ENCODE results near the gene TMEM151B. TPM values are rescaled to one million over a fixed set of nuclear protein-coding genes. Genes with fewer than 3 reads are reported as not detected.

The TMEM151B gene
- polyA plus RNA-seq, 2 of the 4 experiments (the other 2 are of a cell fraction), result 0.01 TPM; not detected in 1

- TF ChIP-seq ZFP36 (IDR thresholded peaks at IDR 0.05; ENCODE audit: borderline replicate concordance, partially characterized antibody), result no peak
- TF ChIP-seq MYC (IDR thresholded peaks at IDR 0.05; ENCODE audit: borderline replicate concordance, low read length), result no peak
- TF ChIP-seq, protein P1, sequence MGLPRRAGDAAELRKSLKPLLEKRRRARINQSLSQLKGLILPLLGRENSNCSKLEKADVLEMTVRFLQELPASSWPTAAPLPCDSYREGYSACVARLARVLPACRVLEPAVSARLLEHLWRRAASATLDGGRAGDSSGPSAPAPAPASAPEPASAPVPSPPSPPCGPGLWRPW (IDR thresholded peaks at IDR 0.05), result no peak
- TF ChIP-seq, protein P2, sequence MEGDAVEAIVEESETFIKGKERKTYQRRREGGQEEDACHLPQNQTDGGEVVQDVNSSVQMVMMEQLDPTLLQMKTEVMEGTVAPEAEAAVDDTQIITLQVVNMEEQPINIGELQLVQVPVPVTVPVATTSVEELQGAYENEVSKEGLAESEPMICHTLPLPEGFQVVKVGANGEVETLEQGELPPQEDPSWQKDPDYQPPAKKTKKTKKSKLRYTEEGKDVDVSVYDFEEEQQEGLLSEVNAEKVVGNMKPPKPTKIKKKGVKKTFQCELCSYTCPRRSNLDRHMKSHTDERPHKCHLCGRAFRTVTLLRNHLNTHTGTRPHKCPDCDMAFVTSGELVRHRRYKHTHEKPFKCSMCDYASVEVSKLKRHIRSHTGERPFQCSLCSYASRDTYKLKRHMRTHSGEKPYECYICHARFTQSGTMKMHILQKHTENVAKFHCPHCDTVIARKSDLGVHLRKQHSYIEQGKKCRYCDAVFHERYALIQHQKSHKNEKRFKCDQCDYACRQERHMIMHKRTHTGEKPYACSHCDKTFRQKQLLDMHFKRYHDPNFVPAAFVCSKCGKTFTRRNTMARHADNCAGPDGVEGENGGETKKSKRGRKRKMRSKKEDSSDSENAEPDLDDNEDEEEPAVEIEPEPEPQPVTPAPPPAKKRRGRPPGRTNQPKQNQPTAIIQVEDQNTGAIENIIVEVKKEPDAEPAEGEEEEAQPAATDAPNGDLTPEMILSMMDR (IDR thresholded peaks at IDR 0.05), result no peak
- no peak for TF ChIP-seq HOXB5 (CRISPR knock-in tag; IDR thresholded peaks at IDR 0.05)
- TF ChIP-seq ELK1 (IDR thresholded peaks at IDR 0.05; ENCODE audit: low read depth, low read length), result no peak
Observed at GRCh38 chr6:44352259-44352658, 82.0 kb downstream of the TMEM151B start (continued).

DNA sequence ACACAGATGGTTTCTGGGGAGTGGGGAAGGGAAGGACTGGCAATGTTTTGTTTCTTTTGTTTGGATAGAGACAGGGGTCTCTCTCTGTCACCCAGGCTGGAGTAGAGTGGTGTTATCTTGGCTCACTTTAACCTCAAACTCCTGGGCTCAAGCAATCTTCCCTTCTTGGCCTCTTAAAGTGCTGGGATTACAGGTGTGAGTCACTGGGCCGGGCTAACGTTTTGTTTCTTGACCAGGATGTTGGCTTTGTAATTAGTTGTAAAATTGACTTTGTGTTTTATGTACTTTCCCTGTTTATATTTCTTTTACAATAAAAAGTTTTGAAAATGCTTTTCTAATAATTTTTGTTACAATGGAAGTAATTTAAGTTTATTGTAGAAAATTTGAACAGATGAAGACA, 83.1 kb downstream of the TMEM151B start:
- Histone ChIP-seq H3K4me3 (no peak overlapping the region), H3K9me3 (peaks cover 2% of the 10 kb centered on the region; the same call in 1 of the 3 replicates), H3K4me2 (no peak overlapping the region), H3K27ac (no peak overlapping the region), H3K4me1 (no peaks in the 10 kb centered on the region)
- TF ChIP-seq MAZ (IDR thresholded peaks at IDR 0.05; ENCODE audit: borderline replicate concordance, low read depth, low read length) (no peak), NR3C1 (IDR thresholded peaks at IDR 0.05) (no peak), HOXB5 (CRISPR knock-in tag; IDR thresholded peaks at IDR 0.05) (no peak), CBX2 (IDR thresholded peaks at IDR 0.05; ENCODE audit: borderline replicate concordance, low read depth) (no peak), JUN (IDR thresholded peaks at IDR 0.05) (no peak), KDM1A (IDR thresholded peaks at IDR 0.05; ENCODE audit: low read depth) (no peak), PHF8 (IDR thresholded peaks at IDR 0.05; ENCODE audit: borderline replicate concordance, low read depth) (no peak), CBX8 (IDR thresholded peaks at IDR 0.05) (no peak), SREBF2 (IDR thresholded peaks at IDR 0.05) (no peak), HEYL (CRISPR knock-in tag; IDR thresholded peaks at IDR 0.05) (no peak), POLR2AphosphoS2 (conservative IDR thresholded peaks at IDR 0.05; ENCODE audit: low read length) (no peak), RFX5 (IDR thresholded peaks at IDR 0.05) (no peak), HMGXB4 (CRISPR knock-in tag; IDR thresholded peaks at IDR 0.05; ENCODE audit: borderline replicate concordance) (no peak), RAD21 (conservative IDR thresholded peaks at IDR 0.05 in 1 of 2, IDR thresholded peaks at IDR 0.05 in 1 of 2) (no peak), FOSL2 (IDR thresholded peaks at IDR 0.05) (no peak), FOSL2 (CRISPR knock-in tag; IDR thresholded peaks at IDR 0.05) (no peak), MAFK (IDR thresholded peaks at IDR 0.05; ENCODE audit: partially characterized antibody) (no peak)
- FAIRE-seq (no peak), ATAC-seq (no peak), DNase-seq (ENCODE audit: low read depth in 1 of 2, low spot score in 1 of 2) (no peak)
- ChIA-PET POLR2A (no interaction called here), CTCF (interaction anchor here (3.0 kb wide), 1 partner anchor 15 kb away, joined by 11 read pairs; no protein-coding TSS in a partner anchor)
- WGBS (ENCODE audit: missing lambda C conversion rate), result 11% methylated on average over 2 of the region's 2 CpGs
